HS-5 (cell line): ENCODE results near the gene GRAMD2B.
A peak's percentile ranks its signal among the peaks of the same experiment; 100 is the strongest.
"Not testable (repeated sequence)": the region's sequence is repeated elsewhere in the genome, so short reads cannot be mapped to it uniquely, and the experiment has no call there.

Experiments
- DNase-seq: peaks from one replicate; pipeline ENCODE4 v3.0.0-alpha.2; 2012; ENCODE audit warnings: low read depth

Gene GRAMD2B, protein sequence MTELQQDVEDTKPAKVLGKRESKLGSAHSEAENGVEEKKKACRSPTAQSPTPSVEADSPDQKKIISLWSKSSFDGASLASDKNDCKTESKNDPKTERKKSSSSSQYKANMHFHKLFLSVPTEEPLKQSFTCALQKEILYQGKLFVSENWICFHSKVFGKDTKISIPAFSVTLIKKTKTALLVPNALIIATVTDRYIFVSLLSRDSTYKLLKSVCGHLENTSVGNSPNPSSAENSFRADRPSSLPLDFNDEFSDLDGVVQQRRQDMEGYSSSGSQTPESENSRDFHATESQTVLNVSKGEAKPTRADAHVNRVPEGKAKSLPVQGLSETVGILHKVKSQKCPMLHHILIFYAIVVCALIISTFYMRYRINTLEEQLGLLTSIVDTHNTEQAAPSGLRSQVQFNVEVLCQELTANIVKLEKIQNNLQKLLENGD

DNA sequence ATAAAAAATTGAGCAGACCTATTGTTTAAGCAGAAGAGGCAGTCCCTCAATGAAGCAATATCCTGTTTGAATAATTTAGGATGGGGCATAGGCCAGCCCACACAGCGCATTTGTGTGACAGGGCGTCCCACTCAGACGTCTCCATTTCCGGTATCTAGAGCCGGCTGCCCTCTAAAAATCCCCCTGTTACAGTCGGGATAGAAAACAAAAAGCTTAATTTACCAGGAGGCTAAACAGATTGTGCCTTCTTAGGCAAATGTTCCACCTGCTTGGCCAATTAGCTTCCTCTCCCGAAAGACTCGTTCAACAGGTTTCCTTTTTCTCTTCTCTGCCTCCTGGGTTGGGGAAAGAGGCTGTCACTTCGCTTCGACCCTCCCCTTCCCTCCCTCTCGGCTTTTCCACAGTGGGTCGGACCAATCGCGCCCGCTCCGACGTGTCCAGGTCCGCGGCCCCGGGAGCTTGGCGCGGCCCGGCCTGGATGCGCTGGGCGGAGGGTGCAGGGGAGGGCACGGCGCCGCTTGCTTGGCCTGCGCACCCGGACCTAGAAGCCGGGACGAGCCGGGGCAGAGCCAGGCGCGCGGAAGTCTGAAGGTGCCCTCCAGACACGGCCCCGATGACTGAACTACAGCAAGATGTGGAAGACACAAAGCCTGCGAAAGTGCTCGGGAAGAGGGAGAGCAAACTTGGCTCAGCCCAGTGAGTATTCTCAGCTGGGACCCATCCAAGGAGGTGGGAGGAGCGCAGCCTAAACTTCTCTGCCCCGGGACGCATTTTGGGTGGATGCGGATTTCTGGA is at the start of gene GRAMD2B:
GRAMD2B (plus strand) TSS at position 416 of the 795 bp plus-strand sequence; CDS start at position 614, 198 bp downstream.
- peak; percentile 53 for DNase-seq

DNA sequence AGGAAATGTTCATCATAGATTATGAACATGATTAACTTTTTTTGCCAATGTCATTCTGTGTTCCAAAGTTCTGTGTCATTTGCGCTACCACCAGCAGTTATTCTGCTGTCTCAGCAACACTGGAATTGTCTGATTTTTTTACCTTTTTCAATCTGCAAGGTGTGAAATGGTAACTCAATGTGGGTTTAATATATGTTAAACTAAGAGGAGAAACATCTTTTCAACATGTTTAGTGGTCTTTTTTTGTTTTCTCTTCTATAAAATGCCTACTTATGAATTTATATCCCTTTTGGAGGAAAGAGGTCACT is 49.1 kb upstream of the GRAMD2B start:
- DNase-seq = no peak

GRCh38 chr5:126376443-126376842 is 46.8 kb upstream of the GRAMD2B start:
- no peak for DNase-seq

DNA sequence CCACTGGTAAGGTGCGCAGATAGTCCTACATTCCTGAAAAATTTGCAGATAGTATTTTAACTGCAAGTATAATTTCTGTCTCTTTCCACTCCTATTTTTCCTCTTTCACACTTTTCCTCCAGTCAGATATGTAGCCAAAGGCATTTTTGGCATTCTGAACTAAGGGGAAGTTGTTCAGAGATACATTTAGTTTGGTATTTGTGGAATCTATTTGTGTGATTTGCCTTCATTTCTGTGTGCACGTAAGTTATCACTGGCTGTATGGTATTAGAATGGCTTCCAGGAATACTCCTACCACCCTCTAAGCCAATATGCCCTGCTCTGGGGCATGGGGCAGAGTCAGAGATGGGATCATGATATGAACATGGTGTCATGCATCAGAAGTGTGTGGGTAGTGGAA is 45.8 kb upstream of the GRAMD2B start:
- no peak for DNase-seq

GRCh38 chr5:126380316-126380715 is 42.9 kb upstream of the GRAMD2B start:
- not testable (repeated sequence) for DNase-seq

- DNase-seq = no peak
Observed at GRCh38 chr5:126383246-126383645, 40.0 kb upstream of the GRAMD2B start.

DNA sequence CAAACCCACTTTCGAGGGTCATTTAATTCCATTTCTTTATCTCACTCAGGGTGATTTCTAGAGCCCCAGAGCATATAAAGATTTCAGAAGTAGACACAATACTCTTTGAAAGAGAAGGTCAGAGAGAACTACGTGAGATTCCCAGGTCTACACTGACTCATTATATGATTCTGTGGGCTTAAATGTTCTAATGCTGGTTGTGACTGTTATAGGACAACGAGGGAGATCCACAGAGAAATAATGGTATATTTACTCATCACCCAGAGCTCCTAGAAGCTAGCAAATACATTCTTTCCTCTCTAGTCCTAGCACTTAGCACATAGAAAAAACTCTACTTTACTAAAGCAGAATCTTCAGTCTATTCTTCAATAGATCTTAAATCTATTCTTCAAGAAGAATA is 39.4 kb upstream of the GRAMD2B start:
- DNase-seq = no peak

DNA sequence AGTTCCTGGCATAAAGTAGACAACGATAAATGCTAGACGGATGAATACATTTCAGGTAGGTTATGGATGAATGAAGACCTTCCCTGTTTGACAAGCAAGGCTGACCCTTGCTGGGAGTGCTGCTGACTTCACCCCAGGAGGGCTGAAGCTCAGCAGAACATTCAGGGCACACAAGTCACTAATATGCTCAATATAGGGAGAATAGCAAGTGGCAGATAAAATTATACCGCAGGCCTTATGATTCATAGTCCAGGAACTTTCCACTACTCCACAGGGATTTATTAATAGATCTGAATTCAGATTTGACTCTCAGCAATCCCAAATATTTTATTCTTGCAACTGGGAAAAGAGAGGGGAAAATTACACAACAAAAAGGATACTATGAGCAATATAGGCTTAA is 38.2 kb upstream of the GRAMD2B start:
- DNase-seq = peak; percentile 73

DNA sequence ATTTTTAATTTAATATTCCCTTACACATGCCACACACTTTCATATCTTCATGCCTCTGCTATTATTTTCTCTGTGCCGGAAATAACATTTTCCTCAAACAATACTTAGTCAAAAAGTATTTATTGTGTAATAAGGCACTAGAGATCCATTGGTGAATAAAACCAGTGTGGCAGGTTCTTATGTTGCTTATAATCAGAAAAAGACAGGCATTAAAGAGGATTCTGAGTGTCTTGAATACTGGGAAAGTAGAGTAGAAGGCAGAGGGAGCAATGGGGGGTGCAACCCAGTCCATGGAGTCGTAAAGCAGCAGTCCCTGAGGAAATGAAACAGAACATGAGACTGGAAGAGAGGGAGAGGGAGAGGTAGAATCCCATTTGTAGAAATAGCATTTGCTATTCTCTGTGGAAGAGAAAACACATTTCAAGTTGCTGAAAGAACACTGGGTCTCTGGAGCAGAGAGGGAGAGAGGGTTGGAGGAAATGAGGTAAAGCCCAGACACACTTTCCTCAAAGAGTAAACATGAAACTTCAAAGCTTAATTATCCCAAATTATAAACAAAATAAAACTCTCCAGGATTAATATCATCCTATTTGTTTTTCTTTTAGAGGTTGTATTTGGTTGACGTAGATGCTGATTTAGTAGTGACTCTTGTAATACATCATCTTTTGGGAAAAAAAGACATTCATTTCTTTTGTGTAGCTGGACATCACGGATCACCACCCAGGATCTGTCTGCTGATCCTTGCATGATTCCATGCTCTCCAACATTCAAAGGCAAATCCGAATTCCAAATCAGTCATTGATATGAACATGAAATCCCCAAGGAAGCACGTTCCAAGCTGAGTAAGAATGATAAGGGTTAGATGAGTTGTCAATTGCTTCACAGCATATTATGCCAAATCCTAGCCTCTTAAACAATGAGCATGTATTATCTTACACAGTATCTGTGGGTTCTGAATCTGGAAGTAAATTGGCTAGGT is 37.4 kb upstream of the GRAMD2B start:
- DNase-seq = peak; percentile 51

DNA sequence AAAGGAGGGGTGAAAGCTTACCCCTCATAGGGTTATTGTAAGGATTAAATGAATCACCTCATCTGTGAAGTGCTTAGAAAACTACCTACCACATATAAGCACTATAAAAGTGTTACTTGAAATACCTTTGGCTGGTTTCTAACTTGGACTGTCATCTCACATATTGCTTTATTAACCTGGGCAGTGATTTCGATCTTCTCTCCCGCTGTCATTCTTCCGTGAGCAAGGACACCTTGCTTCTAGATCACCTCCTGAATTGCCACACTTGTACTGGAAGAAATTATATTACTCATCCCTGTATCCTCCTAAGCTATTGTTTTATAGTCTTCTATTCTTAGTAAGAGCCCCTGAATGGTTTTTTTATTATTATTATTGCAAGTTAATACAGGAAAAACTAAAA is 34.0 kb upstream of the GRAMD2B start:
- DNase-seq = no peak

- DNase-seq = no peak
Observed at GRCh38 chr5:126390051-126390450, 33.2 kb upstream of the GRAMD2B start.

- DNase-seq = no peak
Observed at GRCh38 chr5:126391386-126391785, 31.8 kb upstream of the GRAMD2B start.

- no peak for DNase-seq
Observed at GRCh38 chr5:126394211-126394788, 28.9 kb upstream of the GRAMD2B start.

- DNase-seq = no peak
Observed at GRCh38 chr5:126395198-126395597, 28.0 kb upstream of the GRAMD2B start.

- no peak for DNase-seq
Observed at GRCh38 chr5:126395605-126396004, 27.6 kb upstream of the GRAMD2B start.

DNA sequence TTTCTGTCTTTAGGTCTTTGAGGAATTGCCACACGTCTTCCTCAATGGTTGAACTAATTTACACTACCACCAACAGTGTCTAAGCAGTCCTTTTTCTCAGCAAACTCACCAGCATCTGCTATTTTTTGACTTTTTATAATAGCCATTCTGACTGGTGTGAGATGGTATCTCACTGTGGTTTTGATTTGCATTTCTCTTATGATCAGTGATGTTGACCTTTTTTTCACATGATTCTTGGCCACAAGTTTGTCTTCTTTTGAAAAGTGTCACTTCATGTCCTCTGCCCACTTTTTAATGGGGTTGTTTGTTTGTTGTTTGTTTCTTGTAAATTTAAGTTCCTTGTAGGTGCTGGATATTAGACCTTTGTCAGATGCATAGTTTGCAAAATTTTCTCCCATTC is 26.5 kb upstream of the GRAMD2B start:
- not testable (repeated sequence) for DNase-seq

DNA sequence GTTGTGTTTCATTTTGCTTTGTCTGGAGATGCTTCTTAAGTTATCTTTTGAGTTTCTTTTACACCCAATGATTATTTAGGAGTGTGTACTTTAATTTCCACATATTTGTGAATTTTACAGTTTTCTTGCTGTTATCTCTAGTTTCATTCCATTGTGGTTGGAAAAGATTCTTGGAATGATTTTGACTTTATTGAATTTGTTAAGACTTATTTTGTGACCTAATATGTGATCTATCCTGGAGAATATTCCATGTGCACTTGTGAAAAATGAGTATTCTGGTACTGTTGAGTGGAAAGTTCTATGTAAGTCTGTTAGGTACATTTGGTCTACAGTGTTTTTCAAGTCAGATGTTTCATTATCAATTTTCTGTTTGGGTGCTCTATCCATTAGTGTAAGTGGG is 24.4 kb upstream of the GRAMD2B start:
- DNase-seq = no peak

GRCh38 chr5:126400621-126401251 is 22.5 kb upstream of the GRAMD2B start:
- DNase-seq = no peak

- DNase-seq = no peak
Observed at GRCh38 chr5:126402621-126403555, 20.3 kb upstream of the GRAMD2B start.

DNA sequence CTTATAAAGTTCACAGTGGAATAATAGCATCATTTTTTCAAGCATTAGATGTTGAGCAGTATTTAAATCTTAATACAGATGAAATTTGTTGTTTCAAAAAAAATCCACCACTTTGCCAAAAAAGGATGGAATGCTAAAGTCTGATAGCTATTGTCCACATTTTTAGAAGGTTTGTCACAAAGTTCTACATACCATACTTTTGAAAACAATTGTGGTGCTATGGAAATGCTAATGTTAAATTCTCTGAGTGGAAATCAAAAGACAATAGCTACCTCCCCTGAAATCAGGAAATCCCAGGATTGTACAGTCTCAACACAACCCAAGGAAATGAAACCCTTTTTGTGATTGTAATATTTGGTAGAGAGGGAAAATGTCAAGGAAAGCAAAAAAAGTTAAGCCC is 19.3 kb upstream of the GRAMD2B start:
- no peak for DNase-seq
